Activated naive CD8-positive, alpha-beta T cell treated with anti-CD3 and anti-CD28 coated beads, Interleukin-2, amount 10 ng/mL, durations not matched to agents 7 days and 5 days (primary cell): ENCODE results near the gene RIF1. TPM values are rescaled to one million over a fixed set of nuclear protein-coding genes. Genes with fewer than 3 reads are reported as not detected.

Source experiments
- ATAC-seq: fragments of 150-1000 bp; cut with Tn5 transposase; one replicate; pipeline ENCODE4 v1.10.0; 2021; ENCODE audit warnings: low read depth, moderate library complexity
- POLR2A ChIA-PET: fragments of 350-600 bp; sonication (Branson Sonifier 250); formaldehyde crosslinking; loops from one replicate; lab custom pipeline; 2021; ENCODE audit warnings: antibody characterized with exemption; lab: Charles Lee
- DNase-seq: peaks from one replicate; pipeline ENCODE4 v3.0.0; 2021
- H3K27ac Mint-ChIP-seq: one replicate; pipeline ENCODE4 v1.8.0; 2022; ENCODE audit warnings: mild to moderate bottlenecking, mixed read lengths
- H3K27me3 Mint-ChIP-seq: one replicate; pipeline ENCODE4 v1.8.0; 2022; ENCODE audit warnings: mild to moderate bottlenecking, moderate library complexity, mixed read lengths
- H3K36me3 Mint-ChIP-seq: one replicate; pipeline ENCODE4 v1.8.0; 2021; ENCODE audit warnings: mild to moderate bottlenecking, mixed read lengths
- H3K4me1 Mint-ChIP-seq: one replicate; pipeline ENCODE4 v1.8.0; 2021; ENCODE audit warnings: mixed read lengths
- H3K4me3 Mint-ChIP-seq: one replicate; pipeline ENCODE4 v1.8.0; 2022; ENCODE audit warnings: mild to moderate bottlenecking, moderate library complexity, mixed read lengths
- H3K9me3 Mint-ChIP-seq: one replicate; pipeline ENCODE4 v1.8.0; 2021; ENCODE audit warnings: mixed read lengths
- microRNA-seq: library from miRNA; unstranded; fragments of <30 nt; microRNA quantifications from one replicate; pipeline ENCODE4 v1.2.0, GENCODE V29; 2022
- total RNA-seq, 2 experiments: library from RNA; stranded (reverse); gene quantifications; one replicate each; pipeline ENCODE4 v1.2.3, GENCODE V29; 2021

RIF1 gene
- total RNA-seq, 2 experiments from 2014 or later: 59.4 to 61.9 TPM

DNA sequence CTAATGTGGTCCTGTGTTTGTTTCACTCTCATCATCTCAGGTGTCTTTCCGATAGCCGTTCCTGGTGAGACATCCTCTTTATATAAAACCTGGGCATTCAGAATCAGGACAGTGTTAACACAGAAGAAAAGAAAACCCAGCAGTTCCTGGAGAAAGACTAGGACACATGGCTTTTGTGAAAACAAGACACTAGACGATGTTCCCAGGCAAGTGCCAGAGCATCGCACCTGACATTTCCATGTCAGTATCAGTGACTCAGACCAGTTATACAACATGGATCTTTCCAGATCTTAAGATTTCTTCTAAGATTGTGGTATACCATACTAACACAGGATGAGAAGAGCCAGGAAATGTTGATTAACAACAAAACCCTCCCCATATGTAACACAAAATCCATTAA is 96.5 kb downstream of the RIF1 start:
- no peak overlapping the region for H3K4me3 Mint-ChIP-seq
- no peaks in the 10 kb centered on the region for H3K27me3 Mint-ChIP-seq

DNA sequence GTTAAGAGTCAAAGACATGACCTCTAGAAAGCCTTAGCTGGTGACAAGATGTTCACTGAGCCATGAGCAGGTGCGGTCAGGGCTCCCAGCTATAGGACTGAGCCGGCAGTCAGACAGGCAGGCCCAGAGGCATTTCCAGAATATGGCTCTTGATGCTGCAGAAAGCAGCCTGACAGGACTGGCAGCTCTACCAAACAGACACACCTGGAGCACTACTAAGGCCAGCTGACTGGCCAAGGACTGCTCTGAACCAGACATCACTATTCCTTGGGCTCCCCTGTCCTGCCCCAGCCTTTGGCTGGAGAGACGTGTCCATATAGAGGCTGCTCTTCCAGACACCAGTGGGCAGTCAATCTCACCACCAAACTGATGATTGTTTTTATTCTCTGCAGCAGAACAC is 98.8 kb downstream of the RIF1 start:
- ATAC-seq: no peak
- POLR2A ChIA-PET: no interaction called here
- Mint-ChIP-seq H3K27ac (no peak overlapping the region), H3K4me3 (no peak overlapping the region), H3K27me3 (no peaks in the 10 kb centered on the region), H3K4me1 (no peaks in the 10 kb centered on the region), H3K36me3 (peaks cover 2% of the 10 kb centered on the region), H3K9me3 (no peaks in the 10 kb centered on the region)
- DNase-seq: no peak

More for the DNA sequence above, 96.5 kb downstream of the RIF1 start:
- DNase-seq (no peak), ATAC-seq (no peak)
- peaks cover 4% of the 10 kb centered on the region for H3K36me3 Mint-ChIP-seq
- no peak overlapping the region for H3K27ac Mint-ChIP-seq
- POLR2A ChIA-PET: no interaction called here
- no peaks in the 10 kb centered on the region for H3K4me1 Mint-ChIP-seq
- no peaks in the 10 kb centered on the region for H3K9me3 Mint-ChIP-seq

DNA sequence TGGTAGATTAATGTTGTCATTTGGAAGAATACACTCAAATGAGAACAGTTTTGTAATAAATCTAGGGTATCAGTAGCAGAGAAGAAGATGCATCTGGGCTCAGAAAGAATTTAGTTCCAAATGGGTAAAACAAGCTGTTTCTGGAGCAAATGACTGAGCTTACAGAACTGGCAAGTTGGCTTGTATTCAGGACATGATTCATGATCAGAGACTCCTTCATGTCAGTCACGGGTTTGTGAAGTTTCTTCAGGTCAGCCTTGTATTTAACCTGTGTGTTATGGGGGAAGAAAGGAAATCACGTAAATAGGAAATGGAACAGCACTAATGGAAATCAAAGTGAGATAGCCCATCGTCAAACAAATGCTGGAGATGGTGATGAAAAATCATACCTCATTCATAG is 109.1 kb downstream of the RIF1 start:
- Mint-ChIP-seq H3K4me3 (no peak overlapping the region), H3K27ac (no peak overlapping the region), H3K9me3 (no peaks in the 10 kb centered on the region), H3K36me3 (no peaks in the 10 kb centered on the region), H3K4me1 (peaks cover 1% of the 10 kb centered on the region), H3K27me3 (no peaks in the 10 kb centered on the region)
- POLR2A ChIA-PET: no interaction called here
- DNase-seq (no peak), ATAC-seq (no peak)

DNA sequence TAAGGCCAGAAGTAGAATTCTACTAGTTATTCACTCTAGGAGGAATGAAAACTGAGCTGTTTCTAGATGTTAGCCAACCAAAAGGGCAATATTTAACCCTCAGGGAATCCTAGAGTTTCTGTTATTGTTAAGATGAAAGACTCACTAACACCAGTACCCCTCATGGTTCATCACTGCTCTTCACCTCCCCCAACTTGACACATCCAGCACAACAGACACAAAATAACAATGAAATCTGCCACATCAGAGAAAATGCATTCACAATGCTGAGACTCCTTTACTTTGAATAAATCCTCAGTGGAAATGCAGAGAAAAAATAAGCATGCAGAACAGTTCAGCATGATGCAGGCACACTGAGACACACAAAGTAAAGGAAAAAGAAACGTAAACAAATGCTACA is 111.3 kb downstream of the RIF1 start:
- Mint-ChIP-seq H3K9me3 (no peaks in the 10 kb centered on the region), H3K27ac (no peak overlapping the region), H3K36me3 (no peaks in the 10 kb centered on the region), H3K4me3 (no peak overlapping the region), H3K27me3 (no peaks in the 10 kb centered on the region), H3K4me1 (peaks cover 1% of the 10 kb centered on the region)
- POLR2A ChIA-PET: no interaction called here
- ATAC-seq (no peak), DNase-seq (no peak)

DNA sequence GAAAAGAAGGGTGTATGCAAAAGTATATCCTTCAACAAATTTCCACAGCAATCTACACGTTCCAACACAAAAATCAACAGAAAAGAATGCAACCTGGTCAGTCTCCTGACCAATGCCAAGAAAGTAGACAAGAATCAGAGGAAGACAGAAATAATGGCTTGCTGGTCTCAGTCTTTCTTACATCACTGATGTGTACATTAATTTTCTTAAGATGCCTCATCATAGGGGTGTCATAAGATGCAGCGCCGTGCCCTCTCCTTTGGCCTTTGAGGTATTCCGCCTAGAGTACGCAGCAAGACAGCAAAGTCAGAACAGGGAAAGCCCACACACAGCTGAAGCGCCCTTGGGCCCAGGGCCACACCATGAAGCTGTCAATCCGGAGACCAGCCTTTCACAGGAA is 112.9 kb downstream of the RIF1 start:
- H3K4me1 Mint-ChIP-seq: peaks cover 1% of the 10 kb centered on the region
- ATAC-seq (no peak), DNase-seq (no peak)
- H3K27ac Mint-ChIP-seq: no peak overlapping the region
- no peaks in the 10 kb centered on the region for H3K27me3 Mint-ChIP-seq
- H3K4me3 Mint-ChIP-seq: no peak overlapping the region
- no peaks in the 10 kb centered on the region for H3K9me3 Mint-ChIP-seq
- POLR2A ChIA-PET: no interaction called here
- no peaks in the 10 kb centered on the region for H3K36me3 Mint-ChIP-seq

DNA sequence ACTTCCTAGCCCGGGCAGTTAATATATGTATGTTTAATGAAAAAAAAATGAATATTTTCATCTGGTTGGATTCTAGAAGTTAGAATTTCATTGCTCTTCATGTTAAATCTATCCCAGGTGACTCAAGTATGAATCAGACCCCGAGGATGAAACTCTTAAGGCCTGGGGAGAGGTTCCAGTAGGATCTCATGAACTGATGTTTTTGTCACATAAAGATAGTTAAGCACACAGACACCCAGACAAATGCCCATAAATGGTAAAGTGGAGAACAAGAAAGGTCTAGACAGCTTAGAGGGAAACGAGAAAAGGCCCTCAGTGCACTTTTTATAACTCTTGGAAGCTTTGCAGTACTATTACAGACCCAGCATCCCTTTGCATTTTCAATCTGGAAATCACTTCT is 114.1 kb downstream of the RIF1 start:
- Mint-ChIP-seq H3K27ac (no peak overlapping the region), H3K36me3 (no peaks in the 10 kb centered on the region), H3K4me3 (no peak overlapping the region), H3K9me3 (no peaks in the 10 kb centered on the region), H3K27me3 (no peaks in the 10 kb centered on the region), H3K4me1 (peaks cover 1% of the 10 kb centered on the region)
- DNase-seq (no peak), ATAC-seq (no peak)
- POLR2A ChIA-PET: no interaction called here

DNA sequence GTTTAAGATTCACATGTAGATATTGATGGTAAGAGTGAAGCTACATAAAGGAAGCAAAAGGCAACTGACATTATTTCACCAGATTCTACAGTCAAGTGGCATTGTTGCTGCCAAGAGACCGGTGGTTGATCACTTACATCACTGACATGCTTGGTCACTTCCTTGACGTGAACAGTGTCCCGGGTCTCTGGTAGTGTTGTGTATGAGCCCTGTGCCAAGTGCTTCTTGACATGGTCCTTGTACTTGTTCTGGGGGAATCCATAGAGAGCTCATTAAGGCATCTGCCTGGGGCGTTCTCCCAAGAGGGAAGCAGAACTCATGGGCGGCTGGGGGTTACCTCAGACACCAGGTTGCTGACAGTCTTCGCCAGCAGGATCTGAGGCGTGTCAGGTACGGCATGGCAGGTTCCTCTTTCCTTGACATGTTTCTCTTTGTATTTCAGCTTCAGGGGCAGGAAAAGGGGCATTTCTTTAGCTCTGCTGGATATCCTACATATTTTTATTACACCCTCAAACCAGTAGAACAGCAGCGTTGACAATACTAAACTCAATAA is 116.2 kb downstream of the RIF1 start:
- ATAC-seq (no peak), DNase-seq (no peak)
- Mint-ChIP-seq H3K27me3 (no peaks in the 10 kb centered on the region), H3K27ac (no peak overlapping the region), H3K36me3 (no peaks in the 10 kb centered on the region), H3K4me1 (peaks cover 1% of the 10 kb centered on the region), H3K9me3 (no peaks in the 10 kb centered on the region), H3K4me3 (no peak overlapping the region)
- POLR2A ChIA-PET: no interaction called here

DNA sequence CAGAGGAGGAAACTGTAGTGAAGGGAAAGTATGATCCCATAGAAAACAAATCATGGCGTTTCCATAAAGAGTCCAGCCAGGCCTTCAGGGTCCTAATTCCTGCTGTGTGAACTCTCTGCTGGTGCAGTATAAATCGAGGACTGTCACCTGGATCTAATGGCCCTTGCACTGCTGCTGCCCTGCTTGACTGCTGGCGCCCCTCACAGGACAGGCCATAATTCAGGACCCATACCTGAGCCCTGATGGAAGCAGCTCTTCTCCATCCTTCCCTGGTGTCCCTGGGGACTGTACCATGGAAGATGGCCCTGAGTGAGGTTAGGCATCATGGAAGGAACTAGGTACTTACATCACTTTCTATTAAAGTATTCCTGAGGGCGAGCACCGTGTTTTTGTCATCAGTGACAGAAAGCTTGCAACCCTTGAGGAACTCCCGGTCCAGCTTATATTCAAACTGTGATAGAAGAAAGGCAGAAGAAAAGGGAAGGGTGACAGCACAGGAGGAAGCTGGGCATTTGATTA is 116.9 kb downstream of the RIF1 start:
- Mint-ChIP-seq H3K36me3 (no peaks in the 10 kb centered on the region), H3K4me3 (no peak overlapping the region), H3K9me3 (no peaks in the 10 kb centered on the region), H3K4me1 (no peaks in the 10 kb centered on the region), H3K27me3 (no peaks in the 10 kb centered on the region), H3K27ac (no peak overlapping the region)
- POLR2A ChIA-PET: no interaction called here
- ATAC-seq (no peak), DNase-seq (no peak)

Small RNAs within 50 kb of the gene (microRNA-seq; reads per million reads assigned to microRNA genes)
- gene MIR4773-1 (not detected), gene MIR4773-2 (not detected)

Other genes with a start within 250 kb of the RIF1 start
- 10 to 100 TPM; 11.6 to 13.0 TPM for gene RBM43, start 148.0 kb upstream of the RIF1 start, total RNA-seq
- 10 to 100 TPM; 56.0 to 57.1 TPM for gene NMI, start 120.2 kb upstream of the RIF1 start, total RNA-seq
- gene TNFAIP6, start 52.3 kb upstream of the RIF1 start, total RNA-seq: not detected